ENCODE measurements around the gene RAPGEF3. TPM values are rescaled to one million over a fixed set of nuclear protein-coding genes. Genes with fewer than 3 reads are reported as not detected.

RAPGEF3 gene
- total and polyA plus RNA-seq, 9 of the 15 experiments (the other 6 are each of a cell fraction or from before 2014, with no cell fraction given), result 0.03 to 0.78 (median 0.37) TPM; not detected in 1

DNA sequence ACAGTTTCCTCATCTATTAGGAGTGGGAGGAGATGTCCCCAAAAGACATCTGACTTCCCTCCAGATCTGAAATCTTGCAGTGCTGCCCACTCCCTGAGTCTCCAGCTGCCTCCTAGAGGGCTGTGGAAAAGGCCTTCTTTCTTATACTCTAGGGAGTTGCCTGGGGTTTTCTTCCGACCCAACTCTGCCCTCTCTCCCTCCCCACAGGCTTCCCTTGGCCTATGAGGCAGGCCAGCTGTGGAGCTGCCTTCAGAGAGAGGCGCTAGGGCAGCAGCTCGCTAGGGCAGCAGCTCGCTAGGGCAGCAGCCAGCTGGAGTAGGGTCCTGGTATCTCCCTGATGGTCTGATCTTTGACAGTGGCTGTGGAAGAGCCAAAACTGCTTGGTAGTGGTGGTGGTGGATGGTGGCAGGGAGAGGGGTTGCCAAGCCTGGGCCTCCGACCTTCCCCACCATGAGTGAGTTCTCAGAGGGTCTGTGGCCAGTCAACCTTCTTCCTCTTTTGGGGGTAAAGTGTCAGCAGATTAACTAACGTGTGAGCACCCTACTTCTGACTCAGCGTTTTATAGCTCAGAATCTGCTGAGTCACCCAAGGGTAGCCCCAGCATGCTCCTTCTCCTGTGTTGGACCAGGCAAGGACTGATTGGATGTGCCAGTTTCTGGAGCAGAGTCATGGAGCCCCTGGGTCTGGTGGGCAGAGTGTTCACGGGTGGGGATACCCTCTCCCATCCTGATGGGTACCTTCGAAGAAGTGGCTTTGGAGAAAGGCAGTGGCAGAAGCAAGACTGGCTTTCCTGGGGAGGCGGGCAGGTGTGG lies 16.6 kb upstream of the RAPGEF3 start (continued):
- TF ChIP-seq, protein P1, sequence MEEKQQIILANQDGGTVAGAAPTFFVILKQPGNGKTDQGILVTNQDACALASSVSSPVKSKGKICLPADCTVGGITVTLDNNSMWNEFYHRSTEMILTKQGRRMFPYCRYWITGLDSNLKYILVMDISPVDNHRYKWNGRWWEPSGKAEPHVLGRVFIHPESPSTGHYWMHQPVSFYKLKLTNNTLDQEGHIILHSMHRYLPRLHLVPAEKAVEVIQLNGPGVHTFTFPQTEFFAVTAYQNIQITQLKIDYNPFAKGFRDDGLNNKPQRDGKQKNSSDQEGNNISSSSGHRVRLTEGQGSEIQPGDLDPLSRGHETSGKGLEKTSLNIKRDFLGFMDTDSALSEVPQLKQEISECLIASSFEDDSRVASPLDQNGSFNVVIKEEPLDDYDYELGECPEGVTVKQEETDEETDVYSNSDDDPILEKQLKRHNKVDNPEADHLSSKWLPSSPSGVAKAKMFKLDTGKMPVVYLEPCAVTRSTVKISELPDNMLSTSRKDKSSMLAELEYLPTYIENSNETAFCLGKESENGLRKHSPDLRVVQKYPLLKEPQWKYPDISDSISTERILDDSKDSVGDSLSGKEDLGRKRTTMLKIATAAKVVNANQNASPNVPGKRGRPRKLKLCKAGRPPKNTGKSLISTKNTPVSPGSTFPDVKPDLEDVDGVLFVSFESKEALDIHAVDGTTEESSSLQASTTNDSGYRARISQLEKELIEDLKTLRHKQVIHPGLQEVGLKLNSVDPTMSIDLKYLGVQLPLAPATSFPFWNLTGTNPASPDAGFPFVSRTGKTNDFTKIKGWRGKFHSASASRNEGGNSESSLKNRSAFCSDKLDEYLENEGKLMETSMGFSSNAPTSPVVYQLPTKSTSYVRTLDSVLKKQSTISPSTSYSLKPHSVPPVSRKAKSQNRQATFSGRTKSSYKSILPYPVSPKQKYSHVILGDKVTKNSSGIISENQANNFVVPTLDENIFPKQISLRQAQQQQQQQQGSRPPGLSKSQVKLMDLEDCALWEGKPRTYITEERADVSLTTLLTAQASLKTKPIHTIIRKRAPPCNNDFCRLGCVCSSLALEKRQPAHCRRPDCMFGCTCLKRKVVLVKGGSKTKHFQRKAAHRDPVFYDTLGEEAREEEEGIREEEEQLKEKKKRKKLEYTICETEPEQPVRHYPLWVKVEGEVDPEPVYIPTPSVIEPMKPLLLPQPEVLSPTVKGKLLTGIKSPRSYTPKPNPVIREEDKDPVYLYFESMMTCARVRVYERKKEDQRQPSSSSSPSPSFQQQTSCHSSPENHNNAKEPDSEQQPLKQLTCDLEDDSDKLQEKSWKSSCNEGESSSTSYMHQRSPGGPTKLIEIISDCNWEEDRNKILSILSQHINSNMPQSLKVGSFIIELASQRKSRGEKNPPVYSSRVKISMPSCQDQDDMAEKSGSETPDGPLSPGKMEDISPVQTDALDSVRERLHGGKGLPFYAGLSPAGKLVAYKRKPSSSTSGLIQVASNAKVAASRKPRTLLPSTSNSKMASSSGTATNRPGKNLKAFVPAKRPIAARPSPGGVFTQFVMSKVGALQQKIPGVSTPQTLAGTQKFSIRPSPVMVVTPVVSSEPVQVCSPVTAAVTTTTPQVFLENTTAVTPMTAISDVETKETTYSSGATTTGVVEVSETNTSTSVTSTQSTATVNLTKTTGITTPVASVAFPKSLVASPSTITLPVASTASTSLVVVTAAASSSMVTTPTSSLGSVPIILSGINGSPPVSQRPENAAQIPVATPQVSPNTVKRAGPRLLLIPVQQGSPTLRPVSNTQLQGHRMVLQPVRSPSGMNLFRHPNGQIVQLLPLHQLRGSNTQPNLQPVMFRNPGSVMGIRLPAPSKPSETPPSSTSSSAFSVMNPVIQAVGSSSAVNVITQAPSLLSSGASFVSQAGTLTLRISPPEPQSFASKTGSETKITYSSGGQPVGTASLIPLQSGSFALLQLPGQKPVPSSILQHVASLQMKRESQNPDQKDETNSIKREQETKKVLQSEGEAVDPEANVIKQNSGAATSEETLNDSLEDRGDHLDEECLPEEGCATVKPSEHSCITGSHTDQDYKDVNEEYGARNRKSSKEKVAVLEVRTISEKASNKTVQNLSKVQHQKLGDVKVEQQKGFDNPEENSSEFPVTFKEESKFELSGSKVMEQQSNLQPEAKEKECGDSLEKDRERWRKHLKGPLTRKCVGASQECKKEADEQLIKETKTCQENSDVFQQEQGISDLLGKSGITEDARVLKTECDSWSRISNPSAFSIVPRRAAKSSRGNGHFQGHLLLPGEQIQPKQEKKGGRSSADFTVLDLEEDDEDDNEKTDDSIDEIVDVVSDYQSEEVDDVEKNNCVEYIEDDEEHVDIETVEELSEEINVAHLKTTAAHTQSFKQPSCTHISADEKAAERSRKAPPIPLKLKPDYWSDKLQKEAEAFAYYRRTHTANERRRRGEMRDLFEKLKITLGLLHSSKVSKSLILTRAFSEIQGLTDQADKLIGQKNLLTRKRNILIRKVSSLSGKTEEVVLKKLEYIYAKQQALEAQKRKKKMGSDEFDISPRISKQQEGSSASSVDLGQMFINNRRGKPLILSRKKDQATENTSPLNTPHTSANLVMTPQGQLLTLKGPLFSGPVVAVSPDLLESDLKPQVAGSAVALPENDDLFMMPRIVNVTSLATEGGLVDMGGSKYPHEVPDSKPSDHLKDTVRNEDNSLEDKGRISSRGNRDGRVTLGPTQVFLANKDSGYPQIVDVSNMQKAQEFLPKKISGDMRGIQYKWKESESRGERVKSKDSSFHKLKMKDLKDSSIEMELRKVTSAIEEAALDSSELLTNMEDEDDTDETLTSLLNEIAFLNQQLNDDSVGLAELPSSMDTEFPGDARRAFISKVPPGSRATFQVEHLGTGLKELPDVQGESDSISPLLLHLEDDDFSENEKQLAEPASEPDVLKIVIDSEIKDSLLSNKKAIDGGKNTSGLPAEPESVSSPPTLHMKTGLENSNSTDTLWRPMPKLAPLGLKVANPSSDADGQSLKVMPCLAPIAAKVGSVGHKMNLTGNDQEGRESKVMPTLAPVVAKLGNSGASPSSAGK (IDR thresholded peaks at IDR 0.05), result peak; percentile 46; the same call in 1 of the 2 replicates
- TF ChIP-seq CREB1 (IDR thresholded peaks at IDR 0.05), result peak; percentile 13; the same call in 1 of the 2 replicates
- no peak for TF ChIP-seq CREB1 (CRISPR knock-in tag; IDR thresholded peaks at IDR 0.05)
- TF ChIP-seq EP300 (IDR thresholded peaks at IDR 0.05; ENCODE audit: low read length), result peak; percentile 72
- no peak for TF ChIP-seq RBM17 (IDR thresholded peaks at IDR 0.05; ENCODE audit: borderline replicate concordance, low read depth, low read length)
- TF ChIP-seq, protein P2, sequence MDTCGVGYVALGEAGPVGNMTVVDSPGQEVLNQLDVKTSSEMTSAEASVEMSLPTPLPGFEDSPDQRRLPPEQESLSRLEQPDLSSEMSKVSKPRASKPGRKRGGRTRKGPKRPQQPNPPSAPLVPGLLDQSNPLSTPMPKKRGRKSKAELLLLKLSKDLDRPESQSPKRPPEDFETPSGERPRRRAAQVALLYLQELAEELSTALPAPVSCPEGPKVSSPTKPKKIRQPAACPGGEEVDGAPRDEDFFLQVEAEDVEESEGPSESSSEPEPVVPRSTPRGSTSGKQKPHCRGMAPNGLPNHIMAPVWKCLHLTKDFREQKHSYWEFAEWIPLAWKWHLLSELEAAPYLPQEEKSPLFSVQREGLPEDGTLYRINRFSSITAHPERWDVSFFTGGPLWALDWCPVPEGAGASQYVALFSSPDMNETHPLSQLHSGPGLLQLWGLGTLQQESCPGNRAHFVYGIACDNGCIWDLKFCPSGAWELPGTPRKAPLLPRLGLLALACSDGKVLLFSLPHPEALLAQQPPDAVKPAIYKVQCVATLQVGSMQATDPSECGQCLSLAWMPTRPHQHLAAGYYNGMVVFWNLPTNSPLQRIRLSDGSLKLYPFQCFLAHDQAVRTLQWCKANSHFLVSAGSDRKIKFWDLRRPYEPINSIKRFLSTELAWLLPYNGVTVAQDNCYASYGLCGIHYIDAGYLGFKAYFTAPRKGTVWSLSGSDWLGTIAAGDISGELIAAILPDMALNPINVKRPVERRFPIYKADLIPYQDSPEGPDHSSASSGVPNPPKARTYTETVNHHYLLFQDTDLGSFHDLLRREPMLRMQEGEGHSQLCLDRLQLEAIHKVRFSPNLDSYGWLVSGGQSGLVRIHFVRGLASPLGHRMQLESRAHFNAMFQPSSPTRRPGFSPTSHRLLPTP (IDR thresholded peaks at IDR 0.05; ENCODE audit: borderline replicate concordance, extremely low read depth, insufficient read length), result no peak
- TF ChIP-seq, protein P3, sequence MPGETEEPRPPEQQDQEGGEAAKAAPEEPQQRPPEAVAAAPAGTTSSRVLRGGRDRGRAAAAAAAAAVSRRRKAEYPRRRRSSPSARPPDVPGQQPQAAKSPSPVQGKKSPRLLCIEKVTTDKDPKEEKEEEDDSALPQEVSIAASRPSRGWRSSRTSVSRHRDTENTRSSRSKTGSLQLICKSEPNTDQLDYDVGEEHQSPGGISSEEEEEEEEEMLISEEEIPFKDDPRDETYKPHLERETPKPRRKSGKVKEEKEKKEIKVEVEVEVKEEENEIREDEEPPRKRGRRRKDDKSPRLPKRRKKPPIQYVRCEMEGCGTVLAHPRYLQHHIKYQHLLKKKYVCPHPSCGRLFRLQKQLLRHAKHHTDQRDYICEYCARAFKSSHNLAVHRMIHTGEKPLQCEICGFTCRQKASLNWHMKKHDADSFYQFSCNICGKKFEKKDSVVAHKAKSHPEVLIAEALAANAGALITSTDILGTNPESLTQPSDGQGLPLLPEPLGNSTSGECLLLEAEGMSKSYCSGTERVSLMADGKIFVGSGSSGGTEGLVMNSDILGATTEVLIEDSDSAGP (CRISPR knock-in tag; IDR thresholded peaks at IDR 0.05), result no peak
- TF ChIP-seq, protein P4, sequence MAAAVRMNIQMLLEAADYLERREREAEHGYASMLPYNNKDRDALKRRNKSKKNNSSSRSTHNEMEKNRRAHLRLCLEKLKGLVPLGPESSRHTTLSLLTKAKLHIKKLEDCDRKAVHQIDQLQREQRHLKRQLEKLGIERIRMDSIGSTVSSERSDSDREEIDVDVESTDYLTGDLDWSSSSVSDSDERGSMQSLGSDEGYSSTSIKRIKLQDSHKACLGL (CRISPR knock-in tag; IDR thresholded peaks at IDR 0.05; ENCODE audit: borderline replicate concordance, poor library complexity, severe bottlenecking), result peak; percentile 15
- no peak for TF ChIP-seq TAF9B (IDR thresholded peaks at IDR 0.05; ENCODE audit: partially characterized antibody)
